Measurements from ENCODE around the gene NADSYN1.
"Not testable (repeated sequence)": the region's sequence is repeated elsewhere in the genome, so short reads cannot be mapped to it uniquely, and the experiment has no call there.

NADSYN1 gene

GRCh38 chr11:71538666-71538990, 85.6 kb downstream of the NADSYN1 start:
- no peak for FAIRE-seq
- DNase-seq (ENCODE audit: insufficient read length, low spot score), result no peak
- no peak for TF ChIP-seq CTCF (IDR thresholded peaks at IDR 0.05; ENCODE audit: insufficient read depth, missing control alignments)

GRCh38 chr11:71539017-71539416, 86.0 kb downstream of the NADSYN1 start:
- no peak for FAIRE-seq
- no peak for TF ChIP-seq CTCF (IDR thresholded peaks at IDR 0.05; ENCODE audit: insufficient read depth, missing control alignments)

DNA sequence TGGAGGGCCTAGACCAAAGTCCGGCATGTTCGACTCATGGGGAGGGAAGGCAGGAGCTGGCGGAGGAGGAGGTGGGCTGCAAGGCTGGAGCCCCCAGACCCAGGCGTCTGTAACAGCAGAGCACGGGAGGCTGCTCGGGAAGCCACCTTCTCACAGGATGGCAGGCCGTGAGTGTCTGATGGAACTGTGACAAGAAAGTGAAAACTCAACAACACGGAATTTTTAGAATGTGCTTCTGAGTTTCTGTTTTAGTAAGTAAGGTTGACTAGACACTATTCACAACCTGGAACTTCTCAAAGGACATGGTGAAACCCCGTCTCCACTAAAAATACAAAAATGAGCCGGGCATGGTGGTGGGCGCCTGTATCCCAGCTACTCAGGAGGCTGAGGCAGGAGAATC, 87.0 kb downstream of the NADSYN1 start:
- FAIRE-seq; DNase-seq (ENCODE audit: insufficient read length, low spot score): not testable (repeated sequence)

More at GRCh38 chr11:71539017-71539416, 86.0 kb downstream of the NADSYN1 start:
- DNase-seq (ENCODE audit: insufficient read length, low spot score), result no peak

DNA sequence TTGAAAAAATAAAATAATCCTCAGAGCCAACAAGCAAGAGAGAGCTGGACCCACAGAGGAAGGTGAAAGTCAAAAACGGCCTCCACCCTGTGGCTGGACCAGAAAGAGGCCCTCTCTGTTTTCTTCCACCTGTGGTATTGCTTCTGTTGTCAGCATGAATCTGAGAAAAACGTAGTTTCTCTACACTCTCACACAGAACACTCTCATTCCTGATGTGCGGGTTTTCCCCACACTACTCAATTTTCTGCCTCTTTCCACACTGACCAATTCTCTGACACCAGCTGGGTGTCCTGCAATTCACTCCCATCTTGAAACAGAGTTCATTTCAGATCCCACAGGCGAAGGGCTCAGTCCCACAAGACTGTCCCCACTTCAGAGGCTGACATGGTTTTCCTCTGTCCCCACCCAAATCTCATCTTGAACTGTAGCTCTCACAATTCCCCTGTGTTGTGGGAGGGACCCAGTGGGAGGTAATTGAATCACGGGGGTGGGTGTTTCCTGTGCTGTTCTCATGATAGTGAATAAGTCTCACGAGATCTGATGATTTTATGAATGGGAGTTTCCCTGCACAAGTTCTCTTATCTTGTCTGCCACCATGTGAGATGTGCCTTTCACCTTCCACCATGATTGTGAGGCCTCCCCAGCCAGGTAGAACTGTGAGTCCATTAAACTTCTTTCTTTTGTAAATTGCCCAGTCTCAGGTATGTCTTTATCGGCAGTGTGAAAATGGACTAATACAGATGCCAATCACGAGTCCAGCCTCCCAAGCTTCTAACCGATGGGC, 87.7 kb downstream of the NADSYN1 start:
- DNase-seq (ENCODE audit: insufficient read length, low spot score); FAIRE-seq: not testable (repeated sequence)

GRCh38 chr11:71542382-71542781, 89.4 kb downstream of the NADSYN1 start:
- DNase-seq (ENCODE audit: insufficient read length, low spot score) (no peak), FAIRE-seq (no peak)
- TF ChIP-seq CTCF (IDR thresholded peaks at IDR 0.05; ENCODE audit: insufficient read depth, missing control alignments), result no peak

- no peak for DNase-seq (ENCODE audit: insufficient read length, low spot score)
- no peak for TF ChIP-seq CTCF (IDR thresholded peaks at IDR 0.05; ENCODE audit: insufficient read depth, missing control alignments)
- FAIRE-seq, result no peak
Measured at GRCh38 chr11:71542879-71543777, 90.1 kb downstream of the NADSYN1 start.

DNA sequence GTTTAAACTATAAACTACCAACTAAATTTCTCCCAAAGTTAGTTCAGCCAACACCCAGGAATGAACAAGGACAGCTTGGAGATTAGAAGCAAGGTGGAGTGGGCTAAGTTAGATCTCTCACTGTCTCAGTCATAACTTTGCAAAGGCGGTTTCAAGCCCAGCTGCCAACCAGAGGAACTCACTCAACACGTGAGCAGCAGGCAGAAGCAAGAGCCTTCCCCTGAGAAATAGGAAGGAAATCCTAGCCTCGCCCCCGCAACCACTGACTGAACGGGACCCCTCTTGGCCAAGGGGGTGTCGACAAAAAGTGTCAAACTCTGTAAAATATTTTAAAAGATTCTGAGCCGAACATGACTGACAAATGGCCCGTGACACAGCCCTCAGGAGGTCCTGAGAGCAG, 90.9 kb downstream of the NADSYN1 start:
- TF ChIP-seq CTCF (IDR thresholded peaks at IDR 0.05; ENCODE audit: insufficient read depth, missing control alignments), result no peak
- FAIRE-seq (no peak), DNase-seq (ENCODE audit: insufficient read length, low spot score) (no peak)
